ENCODE measurements around the gene NIPAL4. TPM values are rescaled to one million over a fixed set of nuclear protein-coding genes. Genes with fewer than 3 reads are reported as not detected.
A peak's percentile ranks its signal among the peaks of the same experiment; 100 is the strongest.

Gene NIPAL4
- total and polyA plus RNA-seq, 8 donors, result 0.07 TPM; not detected in 7

DNA sequence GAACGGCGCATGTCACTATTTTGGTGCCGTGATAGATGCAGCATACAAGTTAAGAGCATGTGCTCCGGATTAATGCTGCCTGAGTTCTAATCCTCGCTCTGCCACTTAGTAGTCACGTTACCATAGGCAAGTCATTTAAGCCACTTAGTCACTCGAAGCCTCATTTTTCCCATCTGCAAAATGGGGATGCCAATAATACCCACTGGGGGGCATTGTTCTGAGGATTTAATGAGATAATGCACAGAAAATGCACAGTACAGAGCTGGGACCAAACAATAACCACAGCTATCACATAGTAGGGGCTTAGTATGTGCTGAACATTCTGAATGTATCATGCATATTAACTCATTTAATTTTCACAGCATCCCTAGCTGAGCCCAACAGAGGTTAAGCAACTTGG lies 9.1 kb downstream of the NIPAL4 start:
- no peak for DNase-seq
- TF ChIP-seq, protein P1, sequence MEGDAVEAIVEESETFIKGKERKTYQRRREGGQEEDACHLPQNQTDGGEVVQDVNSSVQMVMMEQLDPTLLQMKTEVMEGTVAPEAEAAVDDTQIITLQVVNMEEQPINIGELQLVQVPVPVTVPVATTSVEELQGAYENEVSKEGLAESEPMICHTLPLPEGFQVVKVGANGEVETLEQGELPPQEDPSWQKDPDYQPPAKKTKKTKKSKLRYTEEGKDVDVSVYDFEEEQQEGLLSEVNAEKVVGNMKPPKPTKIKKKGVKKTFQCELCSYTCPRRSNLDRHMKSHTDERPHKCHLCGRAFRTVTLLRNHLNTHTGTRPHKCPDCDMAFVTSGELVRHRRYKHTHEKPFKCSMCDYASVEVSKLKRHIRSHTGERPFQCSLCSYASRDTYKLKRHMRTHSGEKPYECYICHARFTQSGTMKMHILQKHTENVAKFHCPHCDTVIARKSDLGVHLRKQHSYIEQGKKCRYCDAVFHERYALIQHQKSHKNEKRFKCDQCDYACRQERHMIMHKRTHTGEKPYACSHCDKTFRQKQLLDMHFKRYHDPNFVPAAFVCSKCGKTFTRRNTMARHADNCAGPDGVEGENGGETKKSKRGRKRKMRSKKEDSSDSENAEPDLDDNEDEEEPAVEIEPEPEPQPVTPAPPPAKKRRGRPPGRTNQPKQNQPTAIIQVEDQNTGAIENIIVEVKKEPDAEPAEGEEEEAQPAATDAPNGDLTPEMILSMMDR (IDR thresholded peaks at IDR 0.05), result no peak
- Histone ChIP-seq H3K27ac (no peak overlapping the region), H3K27me3 (no peaks in the 10 kb centered on the region), H3K9me3 (no peaks in the 10 kb centered on the region), H3K4me1 (no peaks in the 10 kb centered on the region), H3K4me3 (no peak overlapping the region), H3K36me3 (no peaks in the 10 kb centered on the region)
- FAIRE-seq, result no peak
- intact Hi-C loops (cut with DNase I), result no loop called here
- no peak for ATAC-seq
- WGBS, 2 donors, result 84 to 93% methylated on average over 7 of the region's 7 CpGs

DNA sequence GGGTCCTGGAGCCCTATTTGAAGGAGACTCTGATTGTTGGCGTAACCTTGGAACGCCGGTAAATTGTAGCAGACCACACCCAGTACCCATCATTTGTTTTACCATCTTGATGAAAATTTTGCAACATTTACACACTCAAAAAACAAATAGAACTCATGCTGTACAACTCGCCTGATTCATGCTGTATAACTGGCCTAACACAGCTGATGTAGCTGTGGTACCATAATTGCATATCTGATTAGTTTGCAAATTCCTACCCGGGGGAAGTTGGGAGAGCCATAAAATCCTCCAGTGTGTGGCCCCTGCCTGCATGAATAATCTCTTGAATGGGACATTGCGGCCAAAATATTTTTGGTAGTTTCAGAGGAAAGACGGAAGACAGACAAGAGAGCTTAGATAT lies 9.7 kb downstream of the NIPAL4 start:
- H3K36me3 ChIP-seq, result no peaks in the 10 kb centered on the region
- no peaks in the 10 kb centered on the region for H3K9me3 ChIP-seq
- DNase-seq, result no peak
- WGBS, 2 donors, result 57 to 60% methylated on average over 7 of the region's 7 CpGs
- TF ChIP-seq, protein P1 (IDR thresholded peaks at IDR 0.05), result no peak
- no peak overlapping the region for H3K27ac ChIP-seq
- FAIRE-seq, result no peak
- no peak overlapping the region for H3K4me3 ChIP-seq
- H3K4me1 ChIP-seq, result no peaks in the 10 kb centered on the region
- H3K27me3 ChIP-seq, result no peaks in the 10 kb centered on the region
- ATAC-seq, result no peak
- intact Hi-C loops (cut with DNase I), result no loop called here

DNA sequence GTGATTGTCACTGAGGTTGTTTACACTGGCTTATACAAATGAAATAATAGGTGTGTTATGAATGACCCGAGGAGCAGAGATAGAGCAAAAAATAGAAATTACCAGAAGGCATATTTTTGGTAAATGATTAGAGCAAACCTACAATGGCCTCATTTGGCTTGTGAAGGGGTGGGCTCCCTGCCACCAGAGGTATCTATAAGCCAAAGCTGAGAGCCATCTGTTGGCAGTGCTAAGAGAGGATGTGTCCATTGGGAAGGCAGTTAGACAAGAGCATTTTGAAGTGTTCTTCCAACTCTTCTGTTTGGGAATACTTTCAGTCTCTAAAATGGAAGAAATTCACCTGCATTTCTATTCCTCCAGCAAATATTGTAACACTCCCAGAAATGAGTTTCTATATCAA lies 10.6 kb downstream of the NIPAL4 start:
- H3K4me3 ChIP-seq, result no peak overlapping the region
- DNase-seq, result no peak
- no peaks in the 10 kb centered on the region for H3K27me3 ChIP-seq
- H3K4me1 ChIP-seq, result no peaks in the 10 kb centered on the region
- no peaks in the 10 kb centered on the region for H3K9me3 ChIP-seq
- no peaks in the 10 kb centered on the region for H3K36me3 ChIP-seq
- no peak for FAIRE-seq
- TF ChIP-seq, protein P1 (IDR thresholded peaks at IDR 0.05), result no peak
- intact Hi-C loops (cut with DNase I), result no loop called here
- no peak for ATAC-seq
- 16 to 19% methylated on average over 1 of the region's 1 CpG for WGBS, 2 donors
- no peak overlapping the region for H3K27ac ChIP-seq

DNA sequence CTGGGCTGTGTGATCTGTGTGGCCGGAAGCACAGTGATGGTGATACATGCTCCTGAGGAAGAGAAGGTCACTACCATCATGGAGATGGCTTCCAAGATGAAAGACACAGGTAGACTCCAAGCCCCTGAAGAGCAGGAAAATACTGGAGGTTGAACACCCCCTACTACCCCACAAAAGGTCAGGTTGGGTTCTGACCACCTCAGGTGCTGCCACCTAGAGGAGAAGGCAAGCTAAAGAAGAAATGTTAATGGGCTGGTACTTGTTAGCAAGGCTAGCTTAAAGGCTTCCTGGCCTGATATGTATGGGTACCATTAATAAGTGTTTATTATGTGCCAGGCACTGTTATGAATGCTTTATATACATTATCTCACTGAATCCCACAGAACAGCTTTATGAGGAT lies 11.7 kb downstream of the NIPAL4 start:
- Histone ChIP-seq H3K36me3 (no peaks in the 10 kb centered on the region), H3K9me3 (no peaks in the 10 kb centered on the region), H3K4me1 (no peaks in the 10 kb centered on the region), H3K4me3 (no peak overlapping the region), H3K27me3 (no peaks in the 10 kb centered on the region), H3K27ac (no peak overlapping the region)
- DNase-seq, result no peak
- TF ChIP-seq, protein P1 (IDR thresholded peaks at IDR 0.05), result peak in 2 of 4 donors; percentile 8 to 13
- peak in 1 of 4 donors; percentile 55 for ATAC-seq
- intact Hi-C loops (cut with DNase I), result no loop called here
- FAIRE-seq, result no peak
- 100% methylated on average over 1 of the region's 1 CpG for WGBS, 2 donors

DNA sequence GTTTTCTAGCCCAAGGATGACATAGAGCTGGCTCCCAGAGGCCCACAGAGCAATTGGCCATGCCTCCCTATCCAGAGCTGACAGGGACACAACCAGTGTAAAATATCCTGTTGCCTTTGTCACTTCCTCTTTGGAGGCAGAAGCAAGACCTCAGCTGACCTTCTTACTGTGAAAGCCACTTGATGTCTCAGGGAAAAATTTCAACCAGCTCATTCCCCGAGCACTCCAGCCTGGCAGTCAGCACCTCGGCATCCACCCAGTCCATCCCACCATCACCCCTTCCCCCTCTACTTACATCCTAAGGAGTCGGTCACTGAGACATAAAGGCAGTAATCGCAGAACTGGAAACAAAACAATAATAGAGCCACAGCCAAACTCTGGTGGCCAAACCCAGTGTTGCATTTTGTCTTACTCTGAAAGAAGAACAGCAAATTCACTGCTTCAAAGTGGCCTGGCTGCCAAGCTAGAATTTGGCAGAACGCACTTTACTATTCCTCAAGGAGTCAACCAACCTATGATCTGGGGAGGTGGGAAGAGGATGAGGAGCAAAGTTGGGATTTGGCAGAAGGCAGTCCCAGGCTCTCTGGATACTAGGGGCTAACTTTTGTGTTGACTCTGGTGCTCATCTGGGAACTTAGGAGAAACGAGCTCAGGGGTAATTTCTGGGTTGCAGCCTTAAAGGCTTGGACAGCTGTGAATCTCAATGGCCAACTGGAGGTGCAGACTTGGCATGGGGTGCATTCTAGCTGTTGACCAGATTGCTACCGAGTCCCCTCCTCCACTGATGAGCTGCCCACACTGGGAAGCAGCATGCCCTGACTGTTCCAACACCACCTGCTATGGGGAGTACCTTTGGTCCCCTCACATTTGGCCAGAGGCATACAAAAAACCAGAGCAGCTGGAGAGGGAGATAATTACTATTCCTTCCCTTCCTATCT lies 13.6 kb downstream of the NIPAL4 start:
- intact Hi-C loops (cut with DNase I), result no loop called here
- ATAC-seq (peak in 2 of 4 donors; percentile 19), FAIRE-seq (no peak), DNase-seq (no peak)
- Histone ChIP-seq H3K36me3 (no peaks in the 10 kb centered on the region), H3K27ac (no peak overlapping the region), H3K27me3 (no peaks in the 10 kb centered on the region), H3K4me3 (no peak overlapping the region), H3K9me3 (no peaks in the 10 kb centered on the region), H3K4me1 (no peaks in the 10 kb centered on the region)
- WGBS, 2 donors, result 65 to 69% methylated on average over 7 of the region's 7 CpGs
- TF ChIP-seq, protein P1 (IDR thresholded peaks at IDR 0.05), result no peak
